Caco-2 (cell line): Measurements from ENCODE around the gene ANAPC2. TPM values are rescaled to one million over a fixed set of nuclear protein-coding genes. Genes with fewer than 3 reads are reported as not detected.

ENCODE experiments used
- BruUV-seq: library from RNA; stranded (reverse); fragments of 400-500 nt; replicated peaks from 2 replicates; lab custom pipeline; 2021; lab: Mats Ljungman, UMichigan
- CTCF ChIA-PET: fragments of 300-600 bp; sonication (Branson Sonifier 250); formaldehyde crosslinking; loops from one replicate; lab custom pipeline; 2022; ENCODE audit warnings: antibody characterized with exemption; lab: Charles Lee
- POLR2A ChIA-PET: fragments of 300-600 bp; sonication (Branson Sonifier 250); formaldehyde crosslinking; loops from one replicate; lab custom pipeline; 2022; ENCODE audit warnings: antibody characterized with exemption; lab: Charles Lee
- DNase-seq, 2 experiments: peaks; one replicate each; pipeline versions ENCODE4 v3.0.0 to v3.0.0-alpha.2; 2020 to 2022
- H3K27me3 ChIP-seq: replicated peaks from 2 replicates; pipeline ENCODE4 v1.6.0; 2011; ENCODE audit warnings: low read length; ENCODE audit not compliant: control insufficient read depth, insufficient read depth
- H3K36me3 ChIP-seq: 2 replicates; pipeline ENCODE4 v1.5.1; 2011; ENCODE audit warnings: low read length; ENCODE audit not compliant: control insufficient read depth, insufficient read depth
- H3K4me1 ChIP-seq: fragments of 250-450 bp; sonication (Bioruptor Pico); 2 replicates; pipeline ENCODE4 v1.5.1; 2020; ENCODE audit warnings: mild to moderate bottlenecking
- H3K4me3 ChIP-seq: 2 replicates; pipeline ENCODE4 v1.5.1; 2011; ENCODE audit warnings: low read depth, mild to moderate bottlenecking, control low read depth, low read length
- H3K9me3 ChIP-seq: fragments of 250-450 bp; sonication (Bioruptor Pico); 2 replicates; pipeline ENCODE4 v1.5.1; 2020; ENCODE audit warnings: mild to moderate bottlenecking, moderate library complexity
- H3K27ac Mint-ChIP-seq: one replicate; pipeline ENCODE4 v1.8.0; 2022; ENCODE audit warnings: mixed read lengths; ENCODE audit not compliant: unreplicated experiment
- H3K27me3 Mint-ChIP-seq: one replicate; pipeline ENCODE4 v1.8.0; 2022; ENCODE audit warnings: mixed read lengths; ENCODE audit not compliant: insufficient read depth, unreplicated experiment
- H3K36me3 Mint-ChIP-seq: one replicate; pipeline ENCODE4 v1.8.0; 2022; ENCODE audit warnings: mild to moderate bottlenecking, mixed read lengths; ENCODE audit not compliant: insufficient read depth, unreplicated experiment
- H3K4me1 Mint-ChIP-seq: one replicate; pipeline ENCODE4 v1.8.0; 2022; ENCODE audit warnings: low read depth, mixed read lengths; ENCODE audit not compliant: unreplicated experiment
- H3K4me3 Mint-ChIP-seq: one replicate; pipeline ENCODE4 v1.8.0; 2022; ENCODE audit warnings: mild to moderate bottlenecking, moderate library complexity, mixed read lengths; ENCODE audit not compliant: unreplicated experiment
- H3K9me3 Mint-ChIP-seq: one replicate; pipeline ENCODE4 v1.8.0; 2022; ENCODE audit warnings: mixed read lengths; ENCODE audit not compliant: unreplicated experiment
- CTCF ChIP-seq, 2 experiments: fragments of 200-600 bp in 1 of 2; IDR thresholded peaks; 1 replicate in 1 of 2; 2 replicates in 1 of 2; pipeline versions ENCODE4 v1.5.1 to v1.8.0; 2011 to 2022; ENCODE audit warnings: antibody characterized with exemption in 1 of 2, control low read depth in 1 of 2, inconsistent platforms in 1 of 2, low read depth in 1 of 2, low read length in 1 of 2, mild to moderate bottlenecking in 1 of 2, moderate library complexity in 1 of 2; ENCODE audit not compliant: insufficient read depth in 1 of 2, severe bottlenecking in 1 of 2, unreplicated experiment in 1 of 2
- intact Hi-C: fragments of 100-400 bp; cut with micrococcal nuclease; formaldehyde crosslinking; loops from one replicate; pipeline ENCODE4 v1.10.0; 2022; ENCODE audit not compliant: unreplicated experiment
- total RNA-seq: library from RNA; stranded (reverse); gene quantifications from 2 replicates; pipeline ENCODE4 v1.2.3, GENCODE V29; 2022

Gene ANAPC2
- total RNA-seq, 1 experiment from 2014 or later: 67.5 TPM

GRCh38 chr9:137212520-137212919 is 24.2 kb upstream of the ANAPC2 start:
- intact Hi-C loops: no loop called here

GRCh38 chr9:137211532-137211931 is 23.2 kb upstream of the ANAPC2 start:
- BruUV-seq: no TSS peak
- CTCF ChIA-PET: no interaction called here

More at GRCh38 chr9:137212520-137212919, 24.2 kb upstream of the ANAPC2 start:
- Mint-ChIP-seq H3K27me3 (no peaks in the 10 kb centered on the region), H3K4me3 (no peak overlapping the region), H3K27ac (no peak overlapping the region), H3K4me1 (peaks cover 6% of the 10 kb centered on the region), H3K36me3 (peaks cover 29% of the 10 kb centered on the region), H3K9me3 (no peaks in the 10 kb centered on the region)
- no peak for TF ChIP-seq CTCF (IDR thresholded peaks at IDR 0.05; ENCODE audit: insufficient read depth in 1 of 2, low read depth in 1 of 2, low read length in 1 of 2, severe bottlenecking in 1 of 2, unreplicated experiment in 1 of 2)
- Histone ChIP-seq H3K9me3 (no peaks in the 10 kb centered on the region), H3K4me3 (no peak overlapping the region), H3K36me3 (no peaks in the 10 kb centered on the region; the same call in 1 of the 2 replicates), H3K4me1 (peaks cover 9% of the 10 kb centered on the region), H3K27me3 (no peaks in the 10 kb centered on the region)
- BruUV-seq: no TSS peak
- ChIA-PET CTCF (no interaction called here), POLR2A (no interaction called here)
- no peak for DNase-seq

GRCh38 chr9:137206602-137207001 is 18.2 kb upstream of the ANAPC2 start:
- no peak for DNase-seq
- Histone ChIP-seq H3K27me3 (no peaks in the 10 kb centered on the region), H3K4me1 (peaks cover 17% of the 10 kb centered on the region), H3K9me3 (no peaks in the 10 kb centered on the region), H3K36me3 (no peaks in the 10 kb centered on the region; the same call in 1 of the 2 replicates), H3K4me3 (peak overlapping the region; percentile 89; the same call in 1 of the 2 replicates)
- H3K27me3 Mint-ChIP-seq: no peaks in the 10 kb centered on the region
- TF ChIP-seq CTCF (IDR thresholded peaks at IDR 0.05; ENCODE audit: insufficient read depth in 1 of 2, low read depth in 1 of 2, low read length in 1 of 2, severe bottlenecking in 1 of 2, unreplicated experiment in 1 of 2): no peak
- peak overlapping the region; percentile 92 for H3K4me3 Mint-ChIP-seq
- POLR2A ChIA-PET: no interaction called here
- peaks cover 12% of the 10 kb centered on the region for H3K4me1 Mint-ChIP-seq
- no TSS peak for BruUV-seq
- intact Hi-C loops: no loop called here
- H3K9me3 Mint-ChIP-seq: no peaks in the 10 kb centered on the region
- H3K36me3 Mint-ChIP-seq: peaks cover 40% of the 10 kb centered on the region
- CTCF ChIA-PET: no interaction called here
- peak overlapping the region; percentile 94 for H3K27ac Mint-ChIP-seq

More at GRCh38 chr9:137211532-137211931, 23.2 kb upstream of the ANAPC2 start:
- Histone ChIP-seq H3K4me1 (peaks cover 4% of the 10 kb centered on the region; the same call in 1 of the 2 replicates), H3K27me3 (no peaks in the 10 kb centered on the region), H3K36me3 (no peaks in the 10 kb centered on the region; the same call in 1 of the 2 replicates), H3K9me3 (no peaks in the 10 kb centered on the region), H3K4me3 (no peak overlapping the region)
- no peaks in the 10 kb centered on the region for H3K27me3 Mint-ChIP-seq
- H3K4me3 Mint-ChIP-seq: no peak overlapping the region
- TF ChIP-seq CTCF (IDR thresholded peaks at IDR 0.05; ENCODE audit: insufficient read depth in 1 of 2, low read depth in 1 of 2, low read length in 1 of 2, severe bottlenecking in 1 of 2, unreplicated experiment in 1 of 2): no peak
- H3K9me3 Mint-ChIP-seq: no peaks in the 10 kb centered on the region
- POLR2A ChIA-PET: no interaction called here
- no peak for DNase-seq
- H3K4me1 Mint-ChIP-seq: peaks cover 9% of the 10 kb centered on the region
- intact Hi-C loops: no loop called here
- H3K27ac Mint-ChIP-seq: no peak overlapping the region
- H3K36me3 Mint-ChIP-seq: peaks cover 30% of the 10 kb centered on the region
